DMS 273 (cell line): ENCODE data around the gene VENTX.

Source experiments
- DNase-seq: peaks from one replicate; lab custom pipeline; 2025; ENCODE audit not compliant: unreplicated experiment; lab: John Stamatoyannopoulos, UW

VENTX gene

DNA sequence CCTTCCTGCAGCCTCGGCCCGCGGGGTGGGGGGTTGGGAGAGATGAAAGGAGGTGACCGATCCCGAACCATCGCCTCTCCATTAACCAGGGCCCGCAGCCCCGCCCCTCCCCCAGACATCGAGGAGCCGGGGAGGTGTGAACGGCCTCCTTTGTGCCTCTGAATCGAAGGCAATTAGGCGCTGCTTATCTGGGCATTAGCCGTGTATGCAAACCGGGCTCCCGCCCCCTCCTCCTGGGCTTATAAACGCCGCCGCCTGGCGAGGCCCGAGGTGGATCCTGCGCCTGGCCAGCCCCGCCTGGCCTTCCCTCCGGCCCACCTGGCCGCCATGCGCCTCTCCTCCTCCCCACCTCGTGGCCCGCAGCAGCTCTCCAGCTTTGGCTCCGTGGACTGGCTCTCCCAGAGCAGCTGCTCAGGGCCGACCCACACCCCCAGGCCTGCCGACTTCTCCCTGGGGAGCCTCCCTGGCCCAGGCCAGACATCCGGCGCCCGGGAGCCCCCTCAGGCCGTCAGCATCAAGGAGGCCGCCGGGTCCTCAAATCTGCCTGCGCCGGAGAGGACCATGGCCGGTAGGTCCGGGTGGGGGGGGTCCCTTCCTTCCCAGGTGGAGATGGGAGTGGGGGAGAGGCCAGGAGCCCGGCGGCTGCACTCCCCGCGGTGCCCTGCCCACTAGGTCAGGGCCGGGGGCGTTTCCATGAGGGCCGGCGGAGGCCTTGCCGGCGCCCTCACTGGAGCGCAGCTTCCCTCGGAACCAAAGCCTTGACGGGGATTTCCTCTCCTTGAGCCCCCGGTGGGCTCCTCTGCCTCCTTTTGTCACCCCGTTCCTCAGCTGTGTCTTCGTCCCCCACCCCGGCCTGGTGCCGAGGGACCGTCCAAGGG is at the start of gene VENTX:
VENTX (plus strand) TSS at position 268 of the 878 bp plus-strand sequence; CDS start at position 328, 60 bp downstream.
- DNase-seq, result peak; percentile 39

DNA sequence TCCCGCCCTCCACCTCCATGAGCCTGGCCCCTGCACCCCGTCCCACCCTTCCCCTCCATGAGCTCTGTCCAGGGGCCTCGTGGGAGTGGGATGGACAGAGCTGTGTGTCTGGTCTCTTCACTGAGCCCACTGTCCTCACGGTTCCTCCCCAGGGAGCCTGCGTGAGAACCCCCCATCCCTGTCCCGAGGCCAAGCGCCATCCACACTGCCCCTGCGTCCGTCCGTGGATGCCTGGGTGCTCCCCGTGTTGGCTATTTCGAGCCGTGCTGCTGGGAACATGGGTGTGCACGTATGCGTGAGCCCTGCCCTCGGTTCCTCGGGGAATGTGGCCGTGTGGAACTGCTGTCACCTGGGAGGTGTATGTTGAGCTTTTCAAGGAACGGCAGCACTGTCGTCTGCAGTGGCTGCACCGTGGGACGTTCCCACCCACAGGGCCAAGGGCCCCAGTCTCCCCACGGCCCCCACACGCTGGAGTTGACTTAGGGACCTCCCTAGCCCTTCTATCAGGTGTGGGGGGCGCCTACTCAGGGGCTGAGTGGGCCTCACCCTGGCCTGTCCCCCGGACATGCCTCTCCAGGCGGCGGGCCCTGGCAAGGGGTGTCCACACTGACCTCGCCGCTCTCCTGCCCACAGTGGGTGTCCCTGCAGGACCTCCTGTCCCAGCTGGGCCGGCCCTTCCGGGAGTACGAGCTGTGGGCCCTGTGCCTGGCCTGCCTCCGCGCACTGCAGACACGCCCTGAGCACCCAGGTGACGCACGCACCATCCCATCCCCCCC is 49.6 kb upstream of the VENTX start:
- DNase-seq, result no peak

GRCh38 chr10:133189256-133189655 is 48.4 kb upstream of the VENTX start:
- no peak for DNase-seq

DNA sequence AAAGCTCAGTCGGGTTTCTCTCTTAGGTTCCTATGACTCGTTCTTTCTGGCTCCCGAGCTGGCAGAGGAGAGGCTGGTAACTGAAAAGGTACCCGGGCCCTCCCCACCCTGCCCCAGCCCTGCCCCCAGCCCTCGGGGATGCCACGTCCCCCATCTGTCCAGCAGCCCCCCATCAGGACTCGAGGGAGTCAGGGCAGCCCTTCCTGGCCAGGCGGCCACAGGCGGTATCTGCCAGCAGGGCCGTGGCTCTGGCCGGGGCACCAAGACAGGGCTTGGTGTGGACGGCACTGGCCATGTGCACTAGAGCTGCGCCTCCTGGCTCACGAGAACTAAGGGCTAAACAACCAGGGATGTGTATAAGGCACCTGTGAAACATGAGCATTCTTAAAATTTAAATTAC is 47.9 kb upstream of the VENTX start:
- DNase-seq, result no peak

- no peak for DNase-seq
Observed at GRCh38 chr10:133190225-133190624, 47.4 kb upstream of the VENTX start.

DNA sequence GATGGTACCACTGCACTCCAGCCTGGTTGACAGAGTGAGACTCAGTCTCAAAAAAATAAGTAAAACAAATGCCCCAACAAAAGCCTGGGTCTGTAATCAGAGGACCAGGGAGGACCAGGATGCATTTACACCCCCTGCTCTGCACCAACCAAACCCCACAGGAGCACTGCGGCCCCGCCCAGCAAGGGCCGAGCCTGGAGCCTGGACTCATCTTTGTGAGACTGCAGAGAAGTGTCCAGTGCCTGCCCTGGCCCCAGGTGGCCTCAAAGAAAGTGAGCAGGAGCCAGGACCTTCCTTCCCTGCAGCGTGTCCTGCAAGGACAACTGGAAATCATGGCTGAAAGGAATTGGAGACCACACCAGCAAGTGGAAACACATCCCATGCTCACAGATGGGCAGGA is 46.0 kb upstream of the VENTX start:
- no peak for DNase-seq

DNA sequence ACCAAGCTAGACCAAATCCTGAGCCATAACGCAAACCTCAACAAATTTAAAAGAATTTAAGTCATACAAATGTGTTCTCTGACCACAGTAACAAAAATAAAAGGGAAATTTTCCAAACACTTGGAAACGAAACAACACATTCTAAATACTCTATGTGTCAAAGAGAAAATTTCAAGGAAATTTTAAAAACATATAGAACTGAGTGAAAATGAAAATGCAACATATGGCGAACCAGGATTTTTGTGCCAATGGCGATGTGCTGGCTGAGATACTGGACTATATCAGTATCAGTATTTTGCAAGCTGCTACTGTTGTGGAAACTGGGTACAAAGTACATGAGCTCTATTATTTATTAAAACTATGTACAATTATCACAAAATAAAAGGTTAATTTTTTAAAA is 43.5 kb upstream of the VENTX start:
- no peak for DNase-seq

- DNase-seq, result no peak
Observed at GRCh38 chr10:133195096-133195495, 42.6 kb upstream of the VENTX start.

DNA sequence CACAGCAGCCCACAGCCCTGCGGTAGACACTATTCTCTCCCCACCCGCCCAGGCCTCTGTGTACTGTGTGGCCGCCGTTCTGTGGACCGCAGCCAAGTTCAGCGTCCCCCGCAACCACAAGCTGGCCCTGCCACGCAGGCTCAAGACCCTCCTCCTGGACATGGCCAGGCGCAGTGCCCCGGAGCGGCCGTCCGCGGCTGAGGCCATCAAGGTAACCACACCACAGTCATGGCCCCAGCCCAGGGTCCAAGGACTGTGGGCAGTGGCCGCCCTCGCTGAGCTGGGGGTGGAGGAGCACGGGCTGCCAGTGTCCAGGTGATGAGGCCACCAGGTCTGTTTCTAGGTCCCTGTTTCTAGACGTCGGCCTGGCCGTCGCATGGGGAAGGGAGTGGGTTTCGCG is 42.0 kb upstream of the VENTX start:
- DNase-seq, result no peak

GRCh38 chr10:133196221-133196915 is 41.3 kb upstream of the VENTX start:
- no peak for DNase-seq

GRCh38 chr10:133196936-133197758 is 40.5 kb upstream of the VENTX start:
- DNase-seq, result no peak

DNA sequence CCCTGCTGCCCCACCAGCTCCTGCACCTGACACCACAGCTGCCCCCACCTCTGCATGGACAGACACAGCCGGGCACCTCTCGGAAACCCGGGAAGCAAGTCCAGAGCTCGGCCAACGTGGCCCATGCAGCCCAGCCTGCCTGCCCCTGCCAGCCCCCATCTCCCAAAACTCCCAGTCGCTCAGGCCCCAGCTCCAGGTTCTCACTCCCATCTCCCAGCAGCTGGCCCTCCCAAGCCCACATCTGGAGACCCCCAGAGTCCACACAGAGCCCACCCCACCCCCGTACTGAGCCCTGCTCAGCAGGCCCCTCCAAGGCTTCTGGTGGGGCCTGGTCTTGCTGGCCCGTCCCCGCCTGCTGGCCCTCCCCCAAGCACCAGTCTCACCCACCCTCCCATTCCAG is 39.9 kb upstream of the VENTX start:
- no peak for DNase-seq

GRCh38 chr10:133198206-133198605 is 39.4 kb upstream of the VENTX start:
- DNase-seq, result no peak

DNA sequence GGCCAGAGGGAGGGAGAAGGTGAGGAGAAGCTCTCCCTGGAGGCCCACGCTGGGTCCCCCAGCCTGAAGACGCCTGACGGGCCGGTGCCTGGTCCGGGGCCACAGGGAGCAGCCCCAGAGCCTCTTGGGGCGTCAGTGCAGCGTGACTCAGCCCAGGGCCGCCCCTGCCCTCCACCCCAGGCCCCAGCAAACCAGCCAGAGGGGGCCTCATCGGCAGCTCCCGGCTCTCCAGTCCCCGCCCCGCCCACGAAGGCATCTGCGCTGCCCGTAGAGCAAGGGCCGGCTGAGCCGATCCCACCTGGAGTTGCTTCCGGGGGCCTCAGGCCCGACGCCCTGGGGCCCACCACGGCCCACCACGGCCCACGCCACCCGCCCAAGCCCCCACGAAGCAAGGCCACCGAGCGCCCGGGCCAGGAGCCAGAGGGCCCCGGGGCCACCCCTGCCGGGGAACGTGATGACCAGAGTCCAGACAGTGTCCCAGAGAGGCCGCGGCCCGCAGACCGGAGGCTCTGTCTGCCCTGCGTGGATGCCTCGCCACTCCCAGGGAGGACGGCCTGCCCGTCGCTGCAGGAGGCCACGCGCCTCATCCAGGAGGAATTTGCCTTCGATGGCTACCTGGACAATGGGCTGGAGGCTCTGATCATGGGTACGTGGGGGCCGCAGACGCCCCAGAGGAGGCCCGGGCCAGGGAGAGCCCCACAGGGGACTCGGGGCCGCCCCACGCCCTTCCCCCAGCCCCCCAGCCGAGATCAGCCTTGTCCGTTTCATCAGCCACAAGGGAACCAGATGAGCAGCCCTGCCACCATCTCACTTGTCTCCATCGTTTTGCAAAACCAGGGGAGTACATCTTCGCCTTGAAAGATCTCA is 38.8 kb upstream of the VENTX start:
- DNase-seq, result no peak

DNA sequence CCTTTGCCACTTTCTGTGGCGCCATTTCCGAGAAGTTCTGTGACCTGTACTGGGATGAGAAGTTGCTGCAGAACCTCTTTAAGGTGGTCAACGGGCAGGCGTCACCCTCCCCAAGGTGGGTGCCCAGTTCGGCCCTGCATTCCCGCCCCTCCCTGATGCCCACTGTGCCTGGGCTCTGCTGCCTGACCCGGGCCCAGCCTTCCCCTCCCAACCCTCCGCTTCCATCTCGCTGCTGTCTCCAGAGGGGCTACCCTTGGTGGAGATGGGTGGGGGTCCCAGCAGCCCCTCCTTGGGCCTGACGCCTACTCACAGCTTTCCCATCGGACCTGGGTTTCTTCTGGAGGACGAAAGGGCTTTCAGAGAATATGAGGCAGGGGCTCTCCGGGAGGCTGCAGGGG is 38.2 kb upstream of the VENTX start:
- no peak for DNase-seq

DNA sequence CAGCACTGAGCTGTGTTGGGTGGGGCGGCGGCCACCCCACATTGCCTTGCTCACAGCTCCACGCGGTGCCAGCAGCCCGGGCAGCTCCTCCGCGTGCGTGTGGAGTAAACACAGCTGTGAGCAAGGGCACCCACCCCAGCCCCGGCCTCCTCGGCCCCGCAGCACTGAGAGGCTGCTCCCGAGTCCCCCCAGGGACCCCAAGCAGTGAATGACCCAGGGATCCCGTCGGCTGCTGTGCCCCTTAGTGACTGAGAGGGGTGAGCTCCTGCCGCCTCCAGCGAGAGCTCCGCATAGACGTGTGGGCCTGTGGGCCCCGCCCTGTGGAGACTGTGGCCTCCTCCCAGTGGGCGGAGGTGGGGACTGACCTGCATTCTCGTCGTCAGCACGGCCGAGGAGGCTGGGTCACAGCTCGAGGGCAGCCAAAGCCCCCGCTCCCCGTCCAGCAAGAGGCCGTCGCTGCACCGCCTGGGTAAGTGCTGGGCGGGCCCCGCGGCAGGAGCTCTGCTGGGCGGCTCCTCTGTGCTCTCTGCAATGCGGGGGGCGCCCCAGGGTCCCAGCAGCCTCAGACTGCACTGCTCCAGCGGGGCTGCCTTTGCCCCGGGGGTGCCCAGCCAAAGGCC is 37.6 kb upstream of the VENTX start:
- no peak for DNase-seq

- no peak for DNase-seq
Observed at GRCh38 chr10:133200621-133201031, 37.0 kb upstream of the VENTX start.

DNA sequence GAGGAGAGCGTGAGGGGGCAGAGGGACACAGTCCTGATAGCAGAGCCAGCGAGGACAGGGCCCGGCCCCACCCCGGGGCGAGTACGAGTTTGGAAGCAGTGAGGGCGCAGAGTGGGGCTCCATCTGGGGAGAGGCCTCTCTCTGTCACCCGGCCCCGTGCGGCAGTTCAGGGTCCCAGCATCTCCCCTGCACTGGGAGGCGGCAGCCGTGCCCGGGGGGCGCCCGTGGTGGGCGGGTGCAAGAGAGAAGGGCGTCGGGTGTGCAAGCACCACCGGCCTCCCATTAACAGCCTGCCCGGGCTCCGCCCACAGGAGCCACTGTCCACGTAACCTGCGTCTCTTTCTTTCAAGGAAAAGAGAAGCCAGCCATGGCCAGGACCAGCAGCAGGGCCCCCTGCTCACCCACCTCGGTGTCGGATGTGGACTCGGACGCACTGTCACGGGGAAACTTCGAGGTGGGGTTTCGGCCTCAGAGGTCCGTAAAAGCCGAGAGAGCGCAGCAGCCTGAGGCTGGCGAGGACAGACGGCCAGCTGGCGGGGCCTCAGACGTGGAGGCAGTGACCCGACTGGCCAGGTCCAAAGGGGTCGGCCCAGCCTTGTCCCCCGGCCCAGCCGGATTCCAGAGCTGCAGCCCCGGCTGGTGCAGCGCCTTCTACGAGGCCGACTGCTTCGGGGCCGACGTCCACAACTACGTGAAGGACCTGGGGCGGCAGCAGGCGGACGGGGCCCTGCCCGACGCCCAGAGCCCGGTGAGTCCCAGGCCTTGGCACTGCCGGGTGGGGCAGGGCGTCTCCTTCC is 36.3 kb upstream of the VENTX start:
- DNase-seq, result no peak
